Mesenchymal stem cell (in vitro differentiated cells and primary cell): Measurements from ENCODE around the gene PFDN6.

Experiments used
- DNase-seq: peaks from one replicate; pipeline ENCODE4 v3.0.0-alpha.2; 2013
- H2AFZ ChIP-seq: one replicate; pipeline ENCODE4 v1.6.1; 2013; ENCODE audit warnings: low read depth, mild to moderate bottlenecking, control low read depth, inconsistent platforms, low read length, moderate library complexity
- H2AK5ac ChIP-seq: 2 replicates; pipeline ENCODE4 v1.6.1; 2013; ENCODE audit warnings: low read length, moderate library complexity, mild to moderate bottlenecking, inconsistent platforms; ENCODE audit not compliant: severe bottlenecking
- H2BK120ac ChIP-seq: one replicate; pipeline ENCODE4 v1.6.1; 2013; ENCODE audit warnings: low read depth, mild to moderate bottlenecking, inconsistent platforms, low read length, moderate library complexity
- H2BK12ac ChIP-seq, 2 experiments: one replicate each; pipeline ENCODE4 v1.6.1; 2013; ENCODE audit warnings: inconsistent platforms in 2 of 2, low read length in 2 of 2, mild to moderate bottlenecking in 2 of 2, moderate library complexity in 2 of 2, control low read depth in 1 of 2
- H2BK15ac ChIP-seq: one replicate; pipeline ENCODE4 v1.6.1; 2013; ENCODE audit warnings: mild to moderate bottlenecking, low read depth, inconsistent platforms; ENCODE audit not compliant: poor library complexity, severe bottlenecking
- H2BK5ac ChIP-seq: 2 replicates; pipeline ENCODE4 v1.6.1; 2013; ENCODE audit warnings: low read depth, mild to moderate bottlenecking, low read length, control low read depth, inconsistent platforms; ENCODE audit not compliant: poor library complexity, severe bottlenecking
- H3K14ac ChIP-seq, 2 experiments: one replicate each; pipeline ENCODE4 v1.6.1; 2013; ENCODE audit warnings: inconsistent platforms in 2 of 2, low read length in 2 of 2, control low read depth in 1 of 2, mild to moderate bottlenecking in 1 of 2, moderate library complexity in 1 of 2
- H3K18ac ChIP-seq, 2 experiments: one replicate each; pipeline ENCODE4 v1.6.1; 2013; ENCODE audit warnings: inconsistent platforms in 2 of 2, low read length in 2 of 2, control low read depth in 1 of 2, low read depth in 1 of 2, mild to moderate bottlenecking in 1 of 2
- H3K23ac ChIP-seq, 2 experiments: one replicate each; pipeline ENCODE4 v1.6.1; 2013; ENCODE audit warnings: inconsistent platforms in 2 of 2, low read length in 2 of 2, mild to moderate bottlenecking in 2 of 2, moderate library complexity in 2 of 2, control low read depth in 1 of 2
- H3K27ac ChIP-seq: 2 replicates; pipeline ENCODE4 v1.5.1; 2013; ENCODE audit warnings: mild to moderate bottlenecking, moderate library complexity, low read length, control low read depth, inconsistent platforms; ENCODE audit not compliant: poor library complexity, severe bottlenecking
- H3K27me3 ChIP-seq, 2 experiments: 2 replicates each; pipeline versions ENCODE4 v1.6.1 to v1.7.0; 2013; ENCODE audit warnings: low read length in 2 of 2, mild to moderate bottlenecking in 2 of 2, moderate library complexity in 2 of 2, control low read depth in 1 of 2, inconsistent platforms in 1 of 2; ENCODE audit not compliant: control insufficient read depth in 1 of 2, insufficient read depth in 1 of 2
- H3K36me3 ChIP-seq, 2 experiments: 2 replicates each; pipeline versions ENCODE4 v1.6.1 to v1.7.0; 2013; ENCODE audit warnings: low read length in 2 of 2, control low read depth in 1 of 2, inconsistent platforms in 1 of 2, low read depth in 1 of 2, mild to moderate bottlenecking in 1 of 2; ENCODE audit not compliant: insufficient read depth in 2 of 2, control insufficient read depth in 1 of 2
- H3K4ac ChIP-seq, 2 experiments: one replicate each; pipeline ENCODE4 v1.6.1; 2013; ENCODE audit warnings: inconsistent platforms in 2 of 2, low read length in 2 of 2, mild to moderate bottlenecking in 2 of 2, moderate library complexity in 2 of 2, control low read depth in 1 of 2, low read depth in 1 of 2
- H3K4me1 ChIP-seq: 2 replicates; pipeline ENCODE4 v1.6.1; 2013; ENCODE audit warnings: low read depth, low read length, control low read depth; ENCODE audit not compliant: control insufficient read depth, insufficient read depth
- H3K4me2 ChIP-seq: 2 replicates; pipeline ENCODE4 v1.6.1; 2013; ENCODE audit warnings: low read length, mild to moderate bottlenecking, inconsistent platforms; ENCODE audit not compliant: poor library complexity, severe bottlenecking
- H3K4me3 ChIP-seq, 2 experiments: 2 replicates each; pipeline versions ENCODE4 v1.5.1 to v1.7.0; 2013; ENCODE audit warnings: low read length in 2 of 2, mild to moderate bottlenecking in 2 of 2, control low read depth in 1 of 2, low read depth in 1 of 2; ENCODE audit not compliant: insufficient read depth in 1 of 2
- H3K79me1 ChIP-seq: replicated peaks from 2 replicates; pipeline ENCODE4 v1.6.1; 2013; ENCODE audit warnings: mild to moderate bottlenecking, control low read depth, low read length, inconsistent platforms; ENCODE audit not compliant: poor library complexity, severe bottlenecking
- H3K9ac ChIP-seq: 2 replicates; pipeline ENCODE4 v1.7.0; 2013; ENCODE audit warnings: mild to moderate bottlenecking, low read length, moderate library complexity
- H3K9me3 ChIP-seq: 2 replicates; pipeline ENCODE4 v1.7.0; 2013; ENCODE audit warnings: mild to moderate bottlenecking, low read length; ENCODE audit not compliant: control insufficient read depth
- H4K8ac ChIP-seq: one replicate; pipeline ENCODE4 v1.6.1; 2013; ENCODE audit warnings: inconsistent platforms, mild to moderate bottlenecking, low read length, moderate library complexity
- H4K91ac ChIP-seq: one replicate; pipeline ENCODE4 v1.6.1; 2013; ENCODE audit warnings: mild to moderate bottlenecking, low read length, inconsistent platforms
- WGBS: methylation state at CpG from one replicate; pipeline ENCODE4 v1.1.7; 2013; ENCODE audit warnings: mixed read lengths; 5-methylcytosine and 5-hydroxymethylcytosine counted together

PFDN6 gene

GRCh38 chr6:33248643-33248931 is 40.8 kb upstream of the PFDN6 start:
- Histone ChIP-seq H4K8ac (peak overlapping the region; percentile 71), H3K4ac (peak overlapping the region; percentile 27 to 87), H3K14ac (peak overlapping the region in 1 of 2 experiments; percentile 31), H3K4me2 (peak overlapping the region; percentile 95), H3K27me3 (peaks cover 0 to under 1% of the 10 kb centered on the region in 2 experiments), H3K79me1 (peaks cover 12% of the 10 kb centered on the region), H3K4me3 (peak overlapping the region; percentile 61 to 72), H2AK5ac (no peak overlapping the region), H4K91ac (peak overlapping the region; percentile 14), H3K4me1 (peaks cover 14% of the 10 kb centered on the region), H3K23ac (peak overlapping the region in 1 of 2 experiments; percentile 75), H3K9me3 (no peaks in the 10 kb centered on the region), H2BK12ac (peak overlapping the region; percentile 33 to 68), H2AFZ (peak overlapping the region; percentile 73), H2BK15ac (no peak overlapping the region), H2BK5ac (no peak overlapping the region), H3K36me3 (peaks cover 9 to 14% of the 10 kb centered on the region in 2 experiments), H2BK120ac (peak overlapping the region; percentile 74), H3K27ac (peak overlapping the region; percentile 66), H3K9ac (peak overlapping the region; percentile 88), H3K18ac (peak overlapping the region; percentile 79 to 93)
- WGBS, result 7% methylated on average over 17 of the region's 18 CpGs
- DNase-seq, result peak; percentile 80

DNA sequence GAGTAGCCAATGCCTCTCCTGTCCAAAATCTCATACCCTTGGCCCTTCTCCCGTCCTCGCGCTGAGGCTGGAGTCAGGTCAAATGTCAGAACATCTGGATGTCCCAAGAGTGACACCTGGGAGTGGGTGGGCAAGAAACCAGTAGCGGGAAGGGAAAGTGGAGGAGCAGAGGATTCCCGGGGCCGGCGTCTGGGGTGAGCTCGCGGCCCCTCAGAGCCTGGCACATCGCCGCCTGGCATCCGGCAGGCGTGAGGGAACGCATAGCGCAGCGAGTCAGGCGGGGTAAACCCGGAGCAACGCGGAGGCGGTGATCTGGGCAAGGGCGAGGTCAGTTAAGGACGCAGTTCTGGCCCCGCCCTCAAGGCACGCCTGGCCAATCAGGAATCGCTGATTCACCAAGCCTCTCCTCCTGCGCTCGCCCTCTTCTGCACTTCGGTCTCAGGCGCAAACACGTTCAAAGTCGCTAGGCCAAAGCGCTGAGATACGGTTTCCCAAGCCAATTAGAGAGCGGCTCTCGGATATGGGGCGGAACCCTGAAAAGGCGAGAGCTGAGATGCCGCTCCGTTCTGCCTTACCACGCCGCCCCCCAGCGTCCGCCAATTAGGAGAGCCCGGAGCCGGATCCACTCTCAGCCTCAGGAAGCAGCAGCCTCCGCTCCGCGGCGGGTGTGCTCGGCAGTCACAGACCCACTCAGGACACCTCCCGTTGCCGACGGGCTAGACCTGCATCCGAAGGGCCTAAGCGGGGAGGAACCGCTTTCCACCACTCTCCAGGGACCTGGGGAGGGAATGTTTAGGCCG is 40.3 kb upstream of the PFDN6 start:
- peak overlapping the region in 1 of 2 experiments; percentile 94 for H3K14ac ChIP-seq
- no peak overlapping the region for H2BK5ac ChIP-seq
- peak overlapping the region; percentile 67 to 89 for H3K4me3 ChIP-seq
- H3K4me2 ChIP-seq, result peak overlapping the region; percentile 95
- peak overlapping the region; percentile 96 for H4K91ac ChIP-seq
- peak overlapping the region; percentile 87 for H2BK15ac ChIP-seq
- H2BK12ac ChIP-seq, result peak overlapping the region; percentile 61 to 68
- peak overlapping the region; percentile 93 to 96 for H3K18ac ChIP-seq
- peak overlapping the region; percentile 74 for H2BK120ac ChIP-seq
- H3K27ac ChIP-seq, result peak overlapping the region; percentile 97
- H3K23ac ChIP-seq, result peak overlapping the region in 1 of 2 experiments; percentile 75
- peaks cover 14% of the 10 kb centered on the region for H3K4me1 ChIP-seq
- under 1% methylated on average over 57 of the region's 58 CpGs for WGBS
- H3K9me3 ChIP-seq, result no peaks in the 10 kb centered on the region
- peaks cover 9 to 14% of the 10 kb centered on the region in 2 experiments for H3K36me3 ChIP-seq
- peaks cover 12% of the 10 kb centered on the region for H3K79me1 ChIP-seq
- peak; percentile 100 for DNase-seq
- peak overlapping the region; percentile 100 for H4K8ac ChIP-seq
- no peaks in the 10 kb centered on the region for H3K27me3 ChIP-seq
- H2AFZ ChIP-seq, result peak overlapping the region; percentile 79
- peak overlapping the region; percentile 49 to 87 for H3K4ac ChIP-seq
- H3K9ac ChIP-seq, result peak overlapping the region; percentile 97
- H2AK5ac ChIP-seq, result peak overlapping the region; percentile 31

DNA sequence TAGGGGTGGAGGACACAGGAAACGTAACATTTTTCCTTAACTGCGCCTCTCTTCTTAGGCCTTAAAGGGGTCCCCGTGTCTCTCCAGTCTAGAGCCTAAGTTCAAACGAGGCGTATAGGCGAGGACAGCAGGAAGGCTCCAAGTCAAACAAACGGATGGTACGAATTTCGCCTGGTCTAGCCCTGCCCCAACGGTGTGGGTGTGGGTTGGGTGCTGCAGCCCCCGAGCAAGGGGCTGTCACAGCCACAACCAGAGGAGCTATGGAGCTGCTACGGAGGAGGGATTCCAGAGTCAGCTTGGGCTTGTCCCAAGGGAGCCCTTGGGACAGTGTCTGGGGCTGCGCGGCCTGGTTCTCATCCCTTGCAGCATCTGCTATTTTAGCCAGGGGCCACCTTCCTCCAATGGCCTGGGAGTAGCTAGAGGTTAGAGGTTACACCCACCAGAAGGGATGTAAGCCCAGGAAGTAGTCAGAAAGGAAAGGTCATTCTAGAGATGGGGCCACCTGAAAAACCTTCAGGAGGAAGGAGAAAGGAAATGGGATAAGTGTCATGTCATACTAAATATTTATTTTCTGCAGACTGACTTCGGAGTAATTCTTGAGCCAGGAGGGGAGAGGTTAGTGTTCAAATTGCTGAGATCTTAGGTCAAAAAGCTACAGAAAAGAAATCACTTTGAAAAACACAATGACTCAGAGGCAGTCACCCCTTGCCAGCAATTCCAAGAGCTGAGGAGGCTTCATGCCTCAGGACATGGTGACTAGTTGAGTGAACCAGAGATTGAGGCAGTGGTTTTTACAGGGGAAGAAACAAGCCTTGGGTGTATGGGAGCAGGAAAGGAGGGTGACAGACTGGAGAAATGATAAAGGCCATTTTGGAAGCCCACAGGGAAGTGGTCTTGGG is 39.4 kb upstream of the PFDN6 start:
- H2BK12ac ChIP-seq, result peak overlapping the region; percentile 61 to 70
- H4K91ac ChIP-seq, result peak overlapping the region; percentile 96
- peak overlapping the region; percentile 50 for H2BK120ac ChIP-seq
- H3K9ac ChIP-seq, result peak overlapping the region; percentile 97
- H2AK5ac ChIP-seq, result peak overlapping the region; percentile 54
- no peaks in the 10 kb centered on the region for H3K9me3 ChIP-seq
- no peaks in the 10 kb centered on the region for H3K27me3 ChIP-seq
- H3K4ac ChIP-seq, result peak overlapping the region; percentile 49 to 56
- peaks cover 14% of the 10 kb centered on the region for H3K4me1 ChIP-seq
- peak overlapping the region; percentile 95 for H3K4me2 ChIP-seq
- H3K23ac ChIP-seq, result peak overlapping the region in 1 of 2 experiments; percentile 60
- peak overlapping the region in 1 of 2 experiments; percentile 94 for H3K14ac ChIP-seq
- 18% methylated on average over 15 of the region's 15 CpGs for WGBS
- peak; percentile 80 for DNase-seq
- peak overlapping the region; percentile 100 for H4K8ac ChIP-seq
- H3K27ac ChIP-seq, result peak overlapping the region; percentile 97
- H2BK5ac ChIP-seq, result no peak overlapping the region
- peak overlapping the region; percentile 67 to 89 for H3K4me3 ChIP-seq
- H3K79me1 ChIP-seq, result peaks cover 12% of the 10 kb centered on the region
- peak overlapping the region; percentile 93 to 96 for H3K18ac ChIP-seq
- peak overlapping the region; percentile 87 for H2BK15ac ChIP-seq
- H3K36me3 ChIP-seq, result peaks cover 9 to 20% of the 10 kb centered on the region in 2 experiments
- H2AFZ ChIP-seq, result peak overlapping the region; percentile 79
